Endothelial cell of umbilical vein (primary cell): ENCODE data around the gene SLC24A3. TPM values are rescaled to one million over a fixed set of nuclear protein-coding genes. Genes with fewer than 3 reads are reported as not detected.

Experiments used
- BruUV-seq: library from RNA; stranded (reverse); fragments of 400-500 nt; replicated peaks from 2 replicates; lab custom pipeline; 2021; lab: Mats Ljungman, UMichigan
- CTCF ChIA-PET: fragments of 300-600, 350-600 bp; sonication (Branson Sonifier 250); formaldehyde crosslinking; loops from one replicate; lab custom pipeline; 2021; ENCODE audit warnings: antibody characterized with exemption, inconsistent platforms; lab: Charles Lee
- POLR2A ChIA-PET: fragments of 300-600, 350-600 bp; sonication (Branson Sonifier 250); formaldehyde crosslinking; loops from one replicate; lab custom pipeline; 2021; ENCODE audit warnings: antibody characterized with exemption, inconsistent platforms; lab: Charles Lee
- DNase-seq: peaks from one replicate; pipeline ENCODE4 v3.0.0-alpha.2; 2011; ENCODE audit warnings: low read depth, low spot score
- FAIRE-seq: peaks from 2 replicates; lab custom pipeline; 2011; peaks lifted over from hg19 to GRCh38; lab: Jason Lieb, UNC
- H2AFZ ChIP-seq: 2 replicates; pipeline ENCODE4 v1.6.0; 2012; ENCODE audit warnings: low read depth, low read length, control low read depth, inconsistent platforms
- H3K27ac ChIP-seq: 2 replicates; pipeline ENCODE4 v1.5.1; 2011; ENCODE audit warnings: low read depth, mild to moderate bottlenecking, control low read depth, low read length, moderate library complexity; ENCODE audit not compliant: insufficient read depth
- H3K27me3 ChIP-seq, 2 experiments: 2 replicates each; pipeline versions ENCODE4 v1.6.0 to v1.6.1; 2011; ENCODE audit warnings: low read length in 2 of 2, mixed read lengths in 1 of 2; ENCODE audit not compliant: control insufficient read depth in 2 of 2, insufficient read depth in 2 of 2
- H3K36me3 ChIP-seq, 2 experiments: 2 replicates in 1 of 2; 3 replicates in 1 of 2; pipeline ENCODE4 v1.5.1; 2011; ENCODE audit warnings: low read length in 2 of 2, mild to moderate bottlenecking in 1 of 2, moderate library complexity in 1 of 2; ENCODE audit not compliant: control insufficient read depth in 2 of 2, insufficient read depth in 2 of 2; ENCODE audit errors: extremely low read depth in 1 of 2
- H3K4me1 ChIP-seq: 3 replicates; pipeline ENCODE4 v1.5.1; 2011; ENCODE audit warnings: mild to moderate bottlenecking, low read length; ENCODE audit not compliant: control insufficient read depth, insufficient read depth; ENCODE audit errors: extremely low read depth
- H3K4me2 ChIP-seq: 2 replicates; pipeline ENCODE4 v1.6.1; 2011; ENCODE audit warnings: low read length, control low read depth, mixed read lengths; ENCODE audit not compliant: insufficient read depth
- H3K4me3 ChIP-seq, 3 experiments: fragments of 200-600 bp in 1 of 3; sonication (generic), shearing (Covaris generic) in 1 of 3; replicated peaks in 1 of 3; 2 replicates each; pipeline ENCODE4 v1.5.1; 2011 to 2016; ENCODE audit warnings: control low read depth in 3 of 3, low read length in 3 of 3, mild to moderate bottlenecking in 2 of 3, inconsistent platforms in 1 of 3, low read depth in 1 of 3, moderate library complexity in 1 of 3; ENCODE audit not compliant: insufficient read depth in 1 of 3
- H3K79me2 ChIP-seq: 2 replicates; pipeline ENCODE4 v1.6.0; 2012; ENCODE audit warnings: low read length, inconsistent platforms; ENCODE audit not compliant: control insufficient read depth, insufficient read depth
- H3K9ac ChIP-seq: replicated peaks from 2 replicates; pipeline ENCODE3; 2011; ENCODE audit warnings: low read length, control low read depth; ENCODE audit not compliant: insufficient read depth; ENCODE audit errors: extremely low read depth
- H3K9me1 ChIP-seq: replicated peaks from 3 replicates; pipeline ENCODE4 v1.6.0; 2011; ENCODE audit warnings: mild to moderate bottlenecking, low read length; ENCODE audit not compliant: control insufficient read depth, insufficient read depth; ENCODE audit errors: extremely low read depth
- H3K9me3 ChIP-seq: replicated peaks from 2 replicates; pipeline ENCODE4 v1.5.1; 2012; ENCODE audit warnings: low read length, inconsistent platforms; ENCODE audit not compliant: control insufficient read depth, insufficient read depth
- H4K20me1 ChIP-seq: replicated peaks from 2 replicates; pipeline ENCODE3; 2011; ENCODE audit warnings: mild to moderate bottlenecking, low read length; ENCODE audit not compliant: control insufficient read depth, insufficient read depth; ENCODE audit errors: extremely low read depth
- EZH2 ChIP-seq: IDR thresholded peaks from 2 replicates; pipeline ENCODE4 v1.6.1; 2012; ENCODE audit warnings: borderline replicate concordance, low read depth, mild to moderate bottlenecking, moderate library complexity, low read length, inconsistent platforms; ENCODE audit not compliant: severe bottlenecking
- FOS ChIP-seq: IDR thresholded peaks from 2 replicates; pipeline ENCODE4 v1.6.1; 2011; ENCODE audit warnings: mild to moderate bottlenecking, low read length, moderate library complexity, borderline replicate concordance; ENCODE audit not compliant: insufficient read depth
- GATA2 ChIP-seq: IDR thresholded peaks from 2 replicates; pipeline ENCODE4 v1.7.0; 2011; ENCODE audit warnings: low read depth, mild to moderate bottlenecking, moderate library complexity, mixed read lengths, low read length; ENCODE audit not compliant: insufficient read length, insufficient read depth
- JUN ChIP-seq: IDR thresholded peaks from 2 replicates; pipeline ENCODE4 v1.6.1; 2011; ENCODE audit warnings: borderline replicate concordance, low read depth; ENCODE audit not compliant: insufficient read length, insufficient read depth
- MYC ChIP-seq: IDR thresholded peaks from one replicate; pipeline ENCODE4 v1.6.1; 2011; ENCODE audit warnings: mild to moderate bottlenecking, low read depth, low read length
- POLR2A ChIP-seq: IDR thresholded peaks from 2 replicates; pipeline ENCODE4 v1.6.1; 2012; ENCODE audit warnings: low read depth, mild to moderate bottlenecking, control low read depth, low read length
- POLR2AphosphoS5 ChIP-seq: IDR thresholded peaks from 2 replicates; pipeline ENCODE4 v1.6.1; 2012; ENCODE audit warnings: low read depth, mild to moderate bottlenecking, control low read depth, low read length, moderate library complexity; ENCODE audit not compliant: insufficient read depth
- dilution Hi-C: fragments of 300-500 bp; cut with MboI; formaldehyde crosslinking; loops from one replicate; pipeline ENCODE4 v1.15.0; 2019; ENCODE audit warnings: low sequenced_read_pairs; ENCODE audit not compliant: extremely low pct_ligation_motif_present
- intact Hi-C: fragments of 100-400 bp; cut with micrococcal nuclease; formaldehyde crosslinking; loops from one replicate; pipeline ENCODE4 v1.10.0; 2022
- polyA plus RNA-seq, 4 experiments: library from polyadenylated mRNA; depleted of rRNA in 3 of 4; stranded (reverse) in 3 of 4; unstranded in 1 of 4; fragments of >200 nt; gene quantifications; 2 replicates each; pipeline versions ENCODE4 v1.2.1 to v1.2.3, GENCODE V29; 2011 to 2012; ENCODE audit warnings: missing spikeins in 1 of 4
- total RNA-seq: library from RNA; stranded (reverse); gene quantifications from 2 replicates; pipeline ENCODE4 v1.2.3, GENCODE V29; 2021
- TF ChIP-seq, protein P1 (sequence below), 2 donors: IDR thresholded peaks; 1 replicate in 1 of 2; 2 replicates in 1 of 2; pipeline ENCODE4 v1.5.1; 2011; ENCODE audit warnings: low read length in 2 of 2, mild to moderate bottlenecking in 2 of 2, moderate library complexity in 2 of 2, control low read depth in 1 of 2, inconsistent platforms in 1 of 2, low read depth in 1 of 2; ENCODE audit not compliant: insufficient read depth in 1 of 2; ENCODE audit errors: extremely low read depth in 1 of 2
- TF ChIP-seq, protein P2 (sequence below): IDR thresholded peaks from 2 replicates; pipeline ENCODE4 v1.6.1; 2011; ENCODE audit not compliant: insufficient read depth, insufficient read length

The SLC24A3 gene
- total and polyA plus RNA-seq, 2 donors (not counting 3 experiments of a cell fraction or from before 2014, with no cell fraction given), result not detected

DNA sequence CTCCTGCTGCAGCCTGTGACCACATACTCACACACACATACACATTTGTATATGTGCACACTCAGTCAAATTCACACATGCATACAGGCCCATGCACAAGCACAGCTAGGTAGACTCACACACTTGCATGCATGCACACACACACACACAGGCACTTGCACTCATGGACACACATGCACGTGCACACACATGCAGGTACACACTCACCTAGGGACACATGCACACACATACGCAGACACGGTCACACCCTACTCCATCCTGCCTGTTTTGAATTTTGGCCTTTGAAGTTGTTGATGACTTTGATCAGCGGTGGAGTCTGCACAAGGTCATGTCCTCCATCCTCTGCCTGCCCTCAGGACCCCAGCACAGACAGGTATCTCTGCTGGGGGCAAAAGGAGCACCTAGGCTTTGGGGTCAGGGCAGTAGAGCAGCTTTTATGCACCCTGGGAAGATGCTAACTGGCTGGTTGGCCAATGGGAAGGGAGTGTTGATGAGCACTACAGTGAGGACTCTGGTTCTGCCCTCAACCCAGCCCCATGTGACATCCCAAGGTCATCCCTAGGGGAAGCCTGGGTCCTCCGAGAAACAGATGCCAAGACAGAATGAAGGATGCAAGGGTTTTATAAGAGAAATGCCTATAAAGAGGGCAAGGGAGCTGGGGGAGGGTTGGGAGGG lies 218.3 kb downstream of the SLC24A3 start:
- no peaks in the 10 kb centered on the region for H4K20me1 ChIP-seq
- no peaks in the 10 kb centered on the region for H3K27me3 ChIP-seq
- no peak for TF ChIP-seq MYC
- dilution Hi-C loops (no loop called here), intact Hi-C loops (no loop called here)
- no peaks in the 10 kb centered on the region for H3K9me3 ChIP-seq
- no peak overlapping the region for H2AFZ ChIP-seq
- CTCF ChIA-PET, result no interaction called here
- no peak overlapping the region for H3K4me2 ChIP-seq
- POLR2A ChIA-PET, result no interaction called here
- H3K27ac ChIP-seq, result no peak overlapping the region
- DNase-seq, result no peak
- H3K9me1 ChIP-seq, result no peaks in the 10 kb centered on the region
- no peaks in the 10 kb centered on the region for H3K79me2 ChIP-seq
- no peak overlapping the region for H3K9ac ChIP-seq
- H3K4me1 ChIP-seq, result no peaks in the 10 kb centered on the region
- no peaks in the 10 kb centered on the region for H3K36me3 ChIP-seq
- no TSS peak for BruUV-seq
- no peak for FAIRE-seq
- no peak overlapping the region for H3K4me3 ChIP-seq

DNA sequence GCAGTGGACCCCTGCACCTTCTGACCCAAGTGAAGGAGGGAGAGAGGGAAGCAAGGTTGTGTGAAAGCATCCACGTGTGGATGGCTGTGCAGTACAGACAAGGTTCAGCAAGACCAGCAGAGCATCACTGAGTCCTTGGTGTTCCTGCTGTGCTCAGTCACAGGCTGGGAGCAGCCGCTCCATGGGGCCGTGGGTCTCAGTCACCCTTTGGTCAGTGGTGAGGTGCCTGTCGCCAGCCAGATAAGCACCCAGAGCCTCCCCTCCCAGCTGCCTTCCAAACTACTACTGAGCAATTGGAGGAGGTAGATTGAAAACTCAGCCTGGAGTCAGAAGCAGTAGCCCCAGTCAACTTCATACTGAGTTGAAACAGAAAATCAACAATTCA lies 218.9 kb downstream of the SLC24A3 start:
- H3K4me3 ChIP-seq, result no peak overlapping the region
- no peaks in the 10 kb centered on the region for H3K36me3 ChIP-seq
- no peak overlapping the region for H3K27ac ChIP-seq
- FAIRE-seq (no peak), DNase-seq (no peak)
- dilution Hi-C loops, result no loop called here
- H3K4me2 ChIP-seq, result no peak overlapping the region
- POLR2A ChIA-PET, result no interaction called here
- intact Hi-C loops, result no loop called here
- no peaks in the 10 kb centered on the region for H3K4me1 ChIP-seq
- H3K9me1 ChIP-seq, result no peaks in the 10 kb centered on the region
- no TSS peak for BruUV-seq
- no peaks in the 10 kb centered on the region for H4K20me1 ChIP-seq
- TF ChIP-seq GATA2, result no peak
- TF ChIP-seq POLR2AphosphoS5, result no peak
- no peak for TF ChIP-seq JUN
- TF ChIP-seq, protein P1, sequence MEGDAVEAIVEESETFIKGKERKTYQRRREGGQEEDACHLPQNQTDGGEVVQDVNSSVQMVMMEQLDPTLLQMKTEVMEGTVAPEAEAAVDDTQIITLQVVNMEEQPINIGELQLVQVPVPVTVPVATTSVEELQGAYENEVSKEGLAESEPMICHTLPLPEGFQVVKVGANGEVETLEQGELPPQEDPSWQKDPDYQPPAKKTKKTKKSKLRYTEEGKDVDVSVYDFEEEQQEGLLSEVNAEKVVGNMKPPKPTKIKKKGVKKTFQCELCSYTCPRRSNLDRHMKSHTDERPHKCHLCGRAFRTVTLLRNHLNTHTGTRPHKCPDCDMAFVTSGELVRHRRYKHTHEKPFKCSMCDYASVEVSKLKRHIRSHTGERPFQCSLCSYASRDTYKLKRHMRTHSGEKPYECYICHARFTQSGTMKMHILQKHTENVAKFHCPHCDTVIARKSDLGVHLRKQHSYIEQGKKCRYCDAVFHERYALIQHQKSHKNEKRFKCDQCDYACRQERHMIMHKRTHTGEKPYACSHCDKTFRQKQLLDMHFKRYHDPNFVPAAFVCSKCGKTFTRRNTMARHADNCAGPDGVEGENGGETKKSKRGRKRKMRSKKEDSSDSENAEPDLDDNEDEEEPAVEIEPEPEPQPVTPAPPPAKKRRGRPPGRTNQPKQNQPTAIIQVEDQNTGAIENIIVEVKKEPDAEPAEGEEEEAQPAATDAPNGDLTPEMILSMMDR (IDR thresholded peaks at IDR 0.05; ENCODE audit: extremely low read depth in 1 of 2, insufficient read depth in 1 of 2, low read depth in 1 of 2, low read length in 2 of 2), result no peak
- TF ChIP-seq FOS, result no peak
- no peak for TF ChIP-seq POLR2A
- no peak for TF ChIP-seq MYC
- no peak for TF ChIP-seq EZH2
- TF ChIP-seq, protein P2, sequence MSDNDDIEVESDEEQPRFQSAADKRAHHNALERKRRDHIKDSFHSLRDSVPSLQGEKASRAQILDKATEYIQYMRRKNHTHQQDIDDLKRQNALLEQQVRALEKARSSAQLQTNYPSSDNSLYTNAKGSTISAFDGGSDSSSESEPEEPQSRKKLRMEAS, result no peak
- no peaks in the 10 kb centered on the region for H3K27me3 ChIP-seq
- no peaks in the 10 kb centered on the region for H3K79me2 ChIP-seq
- H2AFZ ChIP-seq, result no peak overlapping the region
- no peaks in the 10 kb centered on the region for H3K9me3 ChIP-seq
- CTCF ChIA-PET, result no interaction called here
- H3K9ac ChIP-seq, result no peak overlapping the region
